GM18861 (cell line): ENCODE results near the gene GORASP1.
A peak's percentile ranks its signal among the peaks of the same experiment; 100 is the strongest.
"Not testable (repeated sequence)": the region's sequence is repeated elsewhere in the genome, so short reads cannot be mapped to it uniquely, and the experiment has no call there.

Source experiments
- ATAC-seq: cut with Tn5 transposase; IDR thresholded peaks from one replicate; pipeline ENCODE4 v1.9.1; 2021; ENCODE audit not compliant: unreplicated experiment

Gene GORASP1

GRCh38 chr3:39075910-39076309, 31.5 kb downstream of the GORASP1 start:
- no peak for ATAC-seq

- no peak for ATAC-seq
Measured at GRCh38 chr3:39068556-39068955, 38.9 kb downstream of the GORASP1 start.

GRCh38 chr3:39067286-39067685, 40.1 kb downstream of the GORASP1 start:
- ATAC-seq, result no peak

GRCh38 chr3:39065197-39065596, 42.2 kb downstream of the GORASP1 start:
- ATAC-seq, result peak; percentile 95

GRCh38 chr3:39064646-39065045, 42.8 kb downstream of the GORASP1 start:
- ATAC-seq, result no peak

GRCh38 chr3:39063143-39063542, 44.3 kb downstream of the GORASP1 start:
- ATAC-seq, result no peak

GRCh38 chr3:39062180-39062579, 45.2 kb downstream of the GORASP1 start:
- ATAC-seq, result no peak

GRCh38 chr3:39061228-39061627, 46.2 kb downstream of the GORASP1 start:
- not testable (repeated sequence) for ATAC-seq

- no peak for ATAC-seq
Measured at GRCh38 chr3:39056151-39056550, 51.3 kb downstream of the GORASP1 start.

GRCh38 chr3:39053696-39054095, 53.7 kb downstream of the GORASP1 start:
- ATAC-seq, result no peak

GRCh38 chr3:39052583-39052982, 54.8 kb downstream of the GORASP1 start:
- ATAC-seq, result no peak

GRCh38 chr3:39051649-39052561, 55.5 kb downstream of the GORASP1 start, which contains the start of the genes SCN11A and WDR48:
Gene SCN11A, minus strand, starts transcription at chr3:39051944. Its CDS starts 101,582 bp downstream, at chr3:38950362.
Gene WDR48, plus strand, starts transcription at chr3:39052016. Its CDS starts 10 bp downstream, at chr3:39052026.
- ATAC-seq, result peak; percentile 96

- ATAC-seq, result no peak
Measured at GRCh38 chr3:39050029-39050428, 57.4 kb downstream of the GORASP1 start.
